GM12801 (cell line): ENCODE measurements around the gene ARMC9.

Source experiments
- TF ChIP-seq, protein P1 (sequence below): IDR thresholded peaks from one replicate; pipeline ENCODE4 v1.5.1; 2011; ENCODE audit warnings: control low read depth; ENCODE audit not compliant: insufficient read length; ENCODE audit errors: extremely low read depth

The ARMC9 gene

DNA sequence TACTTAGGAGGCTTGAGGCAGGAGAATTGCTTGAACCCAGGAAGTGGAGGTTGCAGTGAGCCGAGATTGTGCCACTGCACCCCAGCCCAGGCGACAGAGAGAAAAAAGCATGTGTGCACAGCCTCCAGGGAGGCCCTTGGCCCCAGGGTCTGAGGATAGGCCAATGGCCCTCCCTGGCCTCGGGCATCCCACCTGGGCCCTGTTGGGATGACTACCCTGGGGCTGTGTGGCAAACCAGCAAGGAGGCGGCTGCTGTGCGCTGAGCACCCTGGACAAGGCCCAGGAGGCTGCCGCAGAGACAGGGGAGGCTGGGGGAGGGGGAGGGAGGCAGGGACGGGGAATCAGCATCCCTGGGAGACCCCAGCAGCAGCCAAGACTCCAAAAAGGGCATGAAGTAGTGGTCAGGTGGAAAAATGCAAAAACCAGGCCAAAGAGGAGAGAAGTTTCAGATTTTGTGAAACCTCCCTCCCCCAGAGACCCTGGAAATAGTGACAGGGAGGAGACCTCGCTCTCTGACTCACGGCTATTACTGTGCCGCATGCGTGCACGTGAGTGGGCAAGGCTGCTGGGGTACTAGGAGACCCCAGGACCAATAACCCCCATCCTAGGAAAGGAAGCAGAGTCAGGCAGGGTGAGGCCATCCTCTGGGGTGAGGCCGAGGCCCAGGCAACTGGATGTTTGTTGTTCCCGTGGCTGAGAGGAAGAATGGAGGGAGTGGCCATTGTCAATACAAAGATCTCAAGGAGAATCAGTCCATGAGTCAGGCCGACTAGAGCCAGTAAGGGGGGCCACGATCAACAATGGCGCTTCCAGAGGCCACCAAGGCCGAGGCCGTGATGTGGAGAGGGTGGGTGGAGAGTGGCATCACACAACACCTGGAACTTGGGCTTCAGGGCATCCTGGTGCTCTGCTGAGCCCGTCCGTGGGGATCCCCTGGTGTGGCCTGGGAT is 181.1 kb downstream of the ARMC9 start:
- TF ChIP-seq, protein P1, sequence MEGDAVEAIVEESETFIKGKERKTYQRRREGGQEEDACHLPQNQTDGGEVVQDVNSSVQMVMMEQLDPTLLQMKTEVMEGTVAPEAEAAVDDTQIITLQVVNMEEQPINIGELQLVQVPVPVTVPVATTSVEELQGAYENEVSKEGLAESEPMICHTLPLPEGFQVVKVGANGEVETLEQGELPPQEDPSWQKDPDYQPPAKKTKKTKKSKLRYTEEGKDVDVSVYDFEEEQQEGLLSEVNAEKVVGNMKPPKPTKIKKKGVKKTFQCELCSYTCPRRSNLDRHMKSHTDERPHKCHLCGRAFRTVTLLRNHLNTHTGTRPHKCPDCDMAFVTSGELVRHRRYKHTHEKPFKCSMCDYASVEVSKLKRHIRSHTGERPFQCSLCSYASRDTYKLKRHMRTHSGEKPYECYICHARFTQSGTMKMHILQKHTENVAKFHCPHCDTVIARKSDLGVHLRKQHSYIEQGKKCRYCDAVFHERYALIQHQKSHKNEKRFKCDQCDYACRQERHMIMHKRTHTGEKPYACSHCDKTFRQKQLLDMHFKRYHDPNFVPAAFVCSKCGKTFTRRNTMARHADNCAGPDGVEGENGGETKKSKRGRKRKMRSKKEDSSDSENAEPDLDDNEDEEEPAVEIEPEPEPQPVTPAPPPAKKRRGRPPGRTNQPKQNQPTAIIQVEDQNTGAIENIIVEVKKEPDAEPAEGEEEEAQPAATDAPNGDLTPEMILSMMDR: no peak

DNA sequence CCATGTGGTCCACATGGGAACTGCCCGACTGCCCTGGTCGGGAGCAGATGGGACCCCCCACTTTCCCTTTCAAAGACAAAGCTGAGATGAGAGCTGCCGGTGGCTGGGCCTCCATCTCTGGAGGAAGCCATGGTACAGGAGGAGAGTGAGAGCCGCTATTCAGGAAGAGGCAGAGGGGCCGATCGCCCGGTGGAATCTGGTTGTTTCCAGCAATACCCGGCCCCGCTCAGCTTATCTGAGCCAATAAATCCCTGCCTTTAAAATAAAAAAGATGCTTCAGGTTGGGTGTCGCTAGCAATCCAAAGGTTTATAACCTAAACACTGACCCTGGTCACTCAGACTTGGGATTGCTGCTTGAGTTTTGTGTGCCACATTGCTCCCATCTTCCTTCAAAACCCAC is 181.9 kb downstream of the ARMC9 start:
- TF ChIP-seq, protein P1: no peak

DNA sequence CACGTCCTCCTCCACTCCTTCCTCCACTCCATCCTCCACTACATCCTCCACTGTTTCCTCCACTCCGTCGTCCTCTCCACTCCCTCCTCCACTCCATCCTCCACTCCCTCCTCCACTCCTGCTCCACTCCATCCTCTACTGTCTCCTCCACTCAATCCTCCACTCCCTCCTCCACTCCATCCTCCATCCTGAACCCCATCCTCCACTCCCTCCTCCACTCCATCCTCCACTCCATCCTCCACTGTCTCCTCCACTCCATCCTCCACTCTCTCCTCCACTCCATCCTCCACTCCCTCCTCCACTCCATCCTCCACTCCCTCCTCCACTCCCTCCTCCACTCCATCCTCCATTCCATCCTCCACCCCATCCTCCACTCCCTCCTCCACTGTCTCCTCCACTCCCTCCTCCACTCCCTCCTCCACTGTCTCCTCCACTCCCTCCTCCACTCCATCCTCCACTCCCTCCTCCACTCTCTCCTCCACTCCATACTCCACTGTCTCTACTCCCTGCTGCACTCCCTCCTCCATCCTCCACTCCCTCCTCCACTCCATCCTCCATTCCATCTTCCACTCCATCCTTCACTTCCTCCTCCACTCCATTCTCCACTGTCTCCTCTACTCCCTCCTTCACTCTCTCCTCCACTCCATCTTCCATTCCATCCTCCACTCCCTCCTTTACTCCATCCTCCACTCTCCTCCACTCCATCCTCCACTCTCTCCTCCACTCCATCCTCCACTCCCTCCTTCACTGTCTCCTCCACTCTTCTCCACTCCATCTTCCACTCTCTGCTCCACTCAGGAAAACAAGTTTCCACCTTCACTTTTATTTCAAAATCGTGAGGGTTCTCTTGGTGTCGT is 182.8 kb downstream of the ARMC9 start:
- TF ChIP-seq, protein P1: no peak

DNA sequence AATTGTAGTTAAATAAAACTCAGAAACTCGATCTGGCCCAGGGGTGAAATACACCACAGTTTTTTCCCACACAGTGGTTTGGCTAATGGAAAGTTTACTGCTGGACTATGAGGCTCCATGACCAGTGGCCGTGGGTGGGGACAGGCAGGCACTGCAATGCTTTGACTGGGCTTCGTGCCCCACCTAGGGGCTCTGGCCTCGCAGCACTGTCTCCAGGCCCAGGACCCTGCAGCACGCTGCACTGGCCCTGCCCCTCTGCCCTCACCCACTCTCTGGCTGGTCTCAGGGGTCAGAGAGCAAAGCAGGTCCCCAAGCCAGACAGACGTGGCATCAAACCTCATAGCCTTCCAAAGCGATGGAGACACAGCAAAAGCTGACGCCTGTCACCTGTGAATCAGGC is 183.7 kb downstream of the ARMC9 start:
- TF ChIP-seq, protein P1: no peak

DNA sequence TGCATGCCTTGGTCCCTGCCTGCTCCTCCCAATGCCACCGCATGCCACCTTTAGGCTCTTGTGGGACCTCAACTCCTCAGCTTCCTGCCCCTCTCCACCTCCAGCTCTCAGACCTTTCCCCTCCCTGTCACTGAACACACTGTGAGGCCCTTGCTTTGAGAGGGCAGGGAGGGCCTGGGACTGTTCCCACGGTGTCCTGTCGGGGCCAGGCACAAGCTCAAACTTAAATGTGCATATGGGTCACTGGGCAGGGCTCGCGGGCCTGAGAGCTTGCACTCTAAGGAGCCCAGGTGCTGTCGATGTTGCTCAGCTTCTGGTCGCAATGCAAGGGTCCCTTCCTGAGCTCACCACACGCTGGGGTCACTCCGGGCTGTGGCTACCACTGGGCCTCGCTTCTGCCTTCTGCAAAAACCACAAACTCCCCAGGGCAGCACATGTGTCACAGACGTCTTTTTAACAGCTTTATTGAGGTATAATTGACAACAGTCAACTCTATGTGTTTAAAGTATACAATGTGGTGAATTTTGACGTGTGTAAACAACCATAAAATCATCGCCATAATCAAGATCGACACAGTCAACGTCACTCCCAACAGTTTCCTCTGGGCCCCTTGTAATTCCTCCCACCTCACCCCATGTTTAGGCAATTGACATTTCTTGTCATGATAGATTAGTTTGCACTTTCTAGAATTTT is 185.1 kb downstream of the ARMC9 start:
- TF ChIP-seq, protein P1: no peak

DNA sequence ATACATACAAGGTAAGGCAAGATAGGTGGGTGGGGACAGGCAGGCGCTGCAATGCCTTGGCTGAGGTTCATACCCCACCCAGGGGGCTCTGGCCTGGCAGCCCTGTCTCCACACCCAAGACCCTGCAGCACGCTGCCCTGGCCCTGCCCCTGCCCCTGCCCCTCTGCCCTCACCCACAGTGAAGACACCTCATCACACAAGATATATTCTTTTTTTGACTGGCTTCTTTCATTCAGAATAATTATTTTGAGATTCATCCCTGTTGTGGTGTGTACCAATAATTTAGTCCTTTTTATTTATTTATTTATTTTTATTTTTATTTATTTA is 185.6 kb downstream of the ARMC9 start:
- TF ChIP-seq, protein P1: no peak

DNA sequence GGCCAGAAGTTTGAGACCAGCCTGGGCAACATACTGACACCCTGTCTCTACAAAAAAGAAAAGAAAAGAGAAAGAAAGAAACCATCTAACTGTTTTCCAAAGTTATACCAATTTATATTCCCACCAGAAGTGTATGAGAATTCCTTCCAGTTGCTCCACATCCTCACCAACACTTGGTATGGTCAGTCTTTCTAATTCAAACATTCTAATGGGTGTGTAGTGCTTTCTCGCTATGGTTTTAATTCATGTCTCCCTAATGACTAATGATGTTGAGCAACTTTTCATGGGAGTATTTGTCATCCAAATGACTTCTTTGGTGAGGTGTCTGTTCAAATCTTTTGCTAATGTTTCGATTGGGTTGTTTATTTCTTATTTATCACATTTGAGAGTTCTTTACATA is 186.5 kb downstream of the ARMC9 start:
- TF ChIP-seq, protein P1: no peak
